OCI-LY7 (cell line): ENCODE measurements around the gene JPH3. TPM values are rescaled to one million over a fixed set of nuclear protein-coding genes. Genes with fewer than 3 reads are reported as not detected.

Experiments used
- BruUV-seq: library from RNA; stranded (reverse); fragments of 400-500 nt; replicated peaks from 2 replicates; lab custom pipeline; 2021; lab: Mats Ljungman, UMichigan
- CTCF ChIA-PET: fragments of 300-600 bp; sonication (Branson Sonifier 250); formaldehyde crosslinking; loops from one replicate; lab custom pipeline; 2022; ENCODE audit warnings: antibody characterized with exemption; ENCODE audit not compliant: unreplicated experiment; lab: Charles Lee
- POLR2A ChIA-PET: fragments of 300-600 bp; sonication (Branson Sonifier 250); formaldehyde crosslinking; loops from one replicate; lab custom pipeline; 2022; ENCODE audit warnings: antibody characterized with exemption; lab: Charles Lee
- DNase-seq: peaks from one replicate; pipeline ENCODE4 v3.0.0-alpha.2; 2015; ENCODE audit warnings: low spot score
- H2AFZ ChIP-seq: fragments of 200-600 bp; sonication (generic), shearing (Covaris generic); 2 replicates; pipeline ENCODE4 v1.6.1; 2014; ENCODE audit warnings: mild to moderate bottlenecking, antibody characterized with exemption, low read length, moderate library complexity
- H3K27ac ChIP-seq: fragments of 200-600 bp; sonication (generic); 2 replicates; pipeline ENCODE4 v1.5.1; 2014; ENCODE audit warnings: mixed run types, low read depth, mild to moderate bottlenecking, moderate library complexity, low read length, inconsistent platforms; ENCODE audit not compliant: poor library complexity, severe bottlenecking
- H3K36me3 ChIP-seq: fragments of 200-600 bp; sonication (generic); 2 replicates; pipeline ENCODE4 v1.6.1; 2014; ENCODE audit warnings: mild to moderate bottlenecking, antibody characterized with exemption, low read length, moderate library complexity, mixed read lengths; ENCODE audit not compliant: insufficient read depth
- H3K4me1 ChIP-seq: fragments of 200-600 bp; sonication (generic); 2 replicates; pipeline ENCODE4 v1.5.1; 2014; ENCODE audit warnings: mild to moderate bottlenecking, low read length; ENCODE audit not compliant: insufficient read depth, poor library complexity, severe bottlenecking
- H3K4me2 ChIP-seq: fragments of 200-600 bp; sonication (generic); 2 replicates; pipeline ENCODE4 v1.6.1; 2014; ENCODE audit warnings: mild to moderate bottlenecking, low read length
- H3K4me3 ChIP-seq: fragments of 200-600 bp; sonication (generic); 2 replicates; pipeline ENCODE4 v1.5.1; 2014; ENCODE audit warnings: mild to moderate bottlenecking, low read depth, low read length; ENCODE audit not compliant: poor library complexity, severe bottlenecking
- H3K79me2 ChIP-seq: fragments of 200-600 bp; sonication (generic); 2 replicates; pipeline ENCODE4 v1.6.1; 2016; ENCODE audit warnings: low read depth, mild to moderate bottlenecking, low read length, moderate library complexity, mixed read lengths; ENCODE audit not compliant: insufficient read depth
- H3K9me2 ChIP-seq: fragments of 200-600 bp; sonication (generic); 2 replicates; pipeline ENCODE4 v1.6.1; 2016; ENCODE audit warnings: mild to moderate bottlenecking, low read length, mixed read lengths; ENCODE audit not compliant: insufficient read depth
- H3K9me3 ChIP-seq: fragments of 200-600 bp; sonication (generic); 2 replicates; pipeline ENCODE4 v1.6.1; 2014; ENCODE audit warnings: mild to moderate bottlenecking, mixed run types, low read length, mixed read lengths
- H4K20me1 ChIP-seq: fragments of 200-600 bp; sonication (generic); 2 replicates; pipeline ENCODE4 v1.6.1; 2014; ENCODE audit warnings: mild to moderate bottlenecking, antibody characterized with exemption, low read length, moderate library complexity, mixed read lengths; ENCODE audit not compliant: insufficient read depth
- EZH2phosphoT487 ChIP-seq: fragments of 200-600 bp; sonication (generic); IDR thresholded peaks from 2 replicates; pipeline ENCODE4 v1.6.1; 2018; ENCODE audit warnings: low read depth, borderline replicate concordance, mild to moderate bottlenecking, mixed run types, antibody characterized with exemption, low read length, moderate library complexity, mixed read lengths
- intact Hi-C: fragments of 100-400 bp; cut with micrococcal nuclease; formaldehyde crosslinking; loops from one replicate; pipeline ENCODE4 v1.10.0; 2022; ENCODE audit not compliant: unreplicated experiment
- total RNA-seq, 2 experiments: library from RNA; depleted of rRNA in 1 of 2; stranded (reverse); fragments of >200 nt in 1 of 2; shearing (Covaris generic) in 1 of 2; gene quantifications; 2 replicates each; pipeline ENCODE4 v1.2.3, GENCODE V29; 2014 to 2022
- TF ChIP-seq, protein P1 (sequence below): fragments of 200-600 bp; sonication (generic); conservative IDR thresholded peaks from 2 replicates; pipeline ENCODE4 v1.5.1; 2014; ENCODE audit warnings: mild to moderate bottlenecking, antibody characterized with exemption, low read length, moderate library complexity, mixed read lengths

JPH3 gene
- total RNA-seq, 2 experiments from 2014 or later, result not detected

DNA sequence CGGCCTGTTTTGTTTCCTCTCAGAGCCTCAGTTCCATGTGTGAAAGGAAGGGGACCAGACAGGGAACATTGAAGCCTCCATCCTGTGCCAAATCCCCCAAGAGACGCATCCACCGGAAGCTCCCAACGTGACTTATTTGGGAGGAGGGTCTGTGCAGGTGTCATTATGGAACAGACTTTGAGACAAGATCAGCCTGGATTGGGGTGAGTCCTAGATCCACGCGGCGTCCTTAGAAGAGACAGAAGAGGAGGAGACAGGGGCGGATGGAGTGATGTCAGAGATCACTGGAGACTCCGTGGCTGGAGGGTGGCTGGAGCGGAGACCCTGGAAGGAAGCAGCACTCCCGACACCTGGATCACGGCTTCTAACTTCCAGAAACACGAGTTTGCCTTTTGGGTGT lies 83.5 kb downstream of the JPH3 start:
- TF ChIP-seq, protein P1, sequence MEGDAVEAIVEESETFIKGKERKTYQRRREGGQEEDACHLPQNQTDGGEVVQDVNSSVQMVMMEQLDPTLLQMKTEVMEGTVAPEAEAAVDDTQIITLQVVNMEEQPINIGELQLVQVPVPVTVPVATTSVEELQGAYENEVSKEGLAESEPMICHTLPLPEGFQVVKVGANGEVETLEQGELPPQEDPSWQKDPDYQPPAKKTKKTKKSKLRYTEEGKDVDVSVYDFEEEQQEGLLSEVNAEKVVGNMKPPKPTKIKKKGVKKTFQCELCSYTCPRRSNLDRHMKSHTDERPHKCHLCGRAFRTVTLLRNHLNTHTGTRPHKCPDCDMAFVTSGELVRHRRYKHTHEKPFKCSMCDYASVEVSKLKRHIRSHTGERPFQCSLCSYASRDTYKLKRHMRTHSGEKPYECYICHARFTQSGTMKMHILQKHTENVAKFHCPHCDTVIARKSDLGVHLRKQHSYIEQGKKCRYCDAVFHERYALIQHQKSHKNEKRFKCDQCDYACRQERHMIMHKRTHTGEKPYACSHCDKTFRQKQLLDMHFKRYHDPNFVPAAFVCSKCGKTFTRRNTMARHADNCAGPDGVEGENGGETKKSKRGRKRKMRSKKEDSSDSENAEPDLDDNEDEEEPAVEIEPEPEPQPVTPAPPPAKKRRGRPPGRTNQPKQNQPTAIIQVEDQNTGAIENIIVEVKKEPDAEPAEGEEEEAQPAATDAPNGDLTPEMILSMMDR, result no peak
- TF ChIP-seq EZH2phosphoT487, result no peak
- intact Hi-C loops, result no loop called here
- BruUV-seq, result no TSS peak
- no peaks in the 10 kb centered on the region for H3K36me3 ChIP-seq
- no peaks in the 10 kb centered on the region for H3K9me2 ChIP-seq
- H4K20me1 ChIP-seq, result no peaks in the 10 kb centered on the region
- peaks cover 11% of the 10 kb centered on the region for H3K4me1 ChIP-seq
- H3K9me3 ChIP-seq, result no peaks in the 10 kb centered on the region
- no peak overlapping the region for H2AFZ ChIP-seq
- ChIA-PET CTCF (no interaction called here), POLR2A (no interaction called here)
- H3K4me3 ChIP-seq, result no peak overlapping the region
- no peak overlapping the region for H3K4me2 ChIP-seq
- DNase-seq, result no peak
- no peak overlapping the region for H3K27ac ChIP-seq
- no peaks in the 10 kb centered on the region for H3K79me2 ChIP-seq

DNA sequence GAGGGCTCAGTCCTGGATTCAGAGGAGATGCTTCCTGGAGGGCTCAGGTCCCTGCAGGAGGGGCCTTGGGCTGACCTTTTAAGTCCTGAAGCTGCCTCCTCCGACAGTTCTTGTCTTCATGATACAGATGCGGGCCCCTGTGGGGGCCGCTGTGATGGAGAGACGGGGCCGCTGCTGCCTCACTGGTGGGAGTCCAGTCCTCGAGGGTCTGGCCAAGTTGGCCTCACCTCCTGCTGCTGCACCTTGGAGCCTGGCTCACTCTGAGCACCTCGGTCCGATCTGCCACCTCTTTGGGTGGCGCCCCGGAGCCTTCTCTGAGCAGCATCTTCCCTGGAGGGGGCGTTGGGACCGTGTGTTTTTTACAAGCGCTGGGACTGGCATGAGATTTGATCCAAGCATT lies 84.4 kb downstream of the JPH3 start:
- no peak overlapping the region for H3K4me3 ChIP-seq
- no peaks in the 10 kb centered on the region for H3K9me3 ChIP-seq
- TF ChIP-seq, protein P1, result no peak
- no peak for TF ChIP-seq EZH2phosphoT487
- H3K79me2 ChIP-seq, result no peaks in the 10 kb centered on the region
- no TSS peak for BruUV-seq
- H2AFZ ChIP-seq, result no peak overlapping the region
- POLR2A ChIA-PET, result no interaction called here
- no peak for DNase-seq
- H3K27ac ChIP-seq, result no peak overlapping the region
- H4K20me1 ChIP-seq, result no peaks in the 10 kb centered on the region
- CTCF ChIA-PET, result no interaction called here
- H3K4me1 ChIP-seq, result peaks cover 15% of the 10 kb centered on the region
- H3K9me2 ChIP-seq, result no peaks in the 10 kb centered on the region
- H3K4me2 ChIP-seq, result no peak overlapping the region
- intact Hi-C loops, result no loop called here
- H3K36me3 ChIP-seq, result no peaks in the 10 kb centered on the region

DNA sequence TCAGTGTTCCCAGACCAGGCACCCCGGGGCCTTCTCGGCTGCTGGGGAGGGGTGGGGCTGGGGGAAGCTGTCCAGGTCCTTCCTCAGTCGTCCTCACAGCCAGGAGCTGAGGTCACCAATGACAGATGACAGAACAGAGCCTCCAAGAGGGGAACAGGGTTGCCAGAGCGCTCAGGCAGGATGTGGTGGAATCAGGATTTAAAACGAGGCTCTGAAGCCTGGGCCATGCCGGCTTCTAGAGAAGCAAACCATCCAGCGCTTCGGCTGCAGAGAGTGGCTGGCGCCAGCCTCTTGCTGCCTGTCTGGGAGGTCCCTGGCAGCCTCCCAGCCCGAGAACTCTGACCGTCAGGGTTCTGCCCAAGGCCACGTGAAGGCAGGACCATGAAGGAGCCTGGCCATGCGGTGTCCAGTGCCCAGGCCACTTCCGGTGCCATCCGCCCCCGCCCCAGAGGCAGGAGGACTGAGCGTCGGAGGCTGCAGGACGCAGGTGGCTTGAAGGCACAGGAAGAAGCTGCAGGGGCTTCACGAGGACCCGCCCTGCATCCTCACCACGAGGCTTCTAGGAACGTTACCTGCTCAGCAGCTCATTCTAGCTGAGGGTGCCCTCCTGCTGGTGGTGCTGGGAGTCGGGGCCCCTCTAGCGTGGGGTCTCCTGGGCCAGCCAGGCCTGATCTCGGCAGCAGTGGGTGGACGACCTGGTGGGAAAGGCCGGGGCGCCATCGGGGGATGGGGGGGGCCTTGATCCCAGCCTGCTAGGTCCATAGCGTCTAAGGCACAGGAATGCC lies 85.0 kb downstream of the JPH3 start:
- no peak for DNase-seq
- Histone ChIP-seq H3K4me3 (no peak overlapping the region), H3K79me2 (no peaks in the 10 kb centered on the region), H3K4me2 (no peak overlapping the region), H3K9me2 (no peaks in the 10 kb centered on the region), H3K36me3 (no peaks in the 10 kb centered on the region), H4K20me1 (no peaks in the 10 kb centered on the region), H3K4me1 (peaks cover 15% of the 10 kb centered on the region), H2AFZ (no peak overlapping the region), H3K27ac (no peak overlapping the region), H3K9me3 (no peaks in the 10 kb centered on the region)
- CTCF ChIA-PET, result no interaction called here
- intact Hi-C loops, result no loop called here
- POLR2A ChIA-PET, result no interaction called here
- BruUV-seq, result no TSS peak
- TF ChIP-seq, protein P1, result no peak
- TF ChIP-seq EZH2phosphoT487, result no peak
